GM12878 (cell line): Measurements from ENCODE around the gene C1orf210. TPM values are rescaled to one million over a fixed set of nuclear protein-coding genes. Genes with fewer than 3 reads are reported as not detected.

Source experiments
- ATAC-seq: fragments of 200-7000 bp; cut with Tn5 transposase; 3 replicates; pipeline ENCODE4 v1.9.1; 2020; ENCODE audit warnings: mild to moderate bottlenecking, moderate library complexity
- BruUV-seq: library from RNA; stranded (reverse); fragments of 400-500 nt; replicated peaks from 2 replicates; lab custom pipeline; 2021; lab: Mats Ljungman, UMichigan
- CTCF ChIA-PET: fragments of 300-600 bp; sonication (Branson Sonifier 250); formaldehyde crosslinking; extraction: SDS; loops from one replicate; lab custom pipeline; 2021; ENCODE audit warnings: inconsistent platforms; lab: Yijun Ruan, JAX
- POLR2A ChIA-PET: fragments of 350-600 bp; formaldehyde crosslinking; extraction: SDS; loops from one replicate; lab custom pipeline; 2021; ENCODE audit warnings: inconsistent platforms; lab: Charles Lee
- RAD21 ChIA-PET: fragments of 300-600 bp; sonication (Branson Sonifier 250); formaldehyde crosslinking; loops from one replicate; lab custom pipeline; 2023; ENCODE audit warnings: antibody characterized with exemption; ENCODE audit not compliant: unreplicated experiment; lab: Charles Lee
- SMC1A ChIA-PET: fragments of 300-600 bp; sonication (Branson Sonifier 250); formaldehyde crosslinking; loops from one replicate; lab custom pipeline; 2023; ENCODE audit not compliant: unreplicated experiment, uncharacterized antibody; lab: Charles Lee
- DNase-seq: peaks from one replicate; pipeline ENCODE4 v3.0.0-alpha.2; 2011; ENCODE audit warnings: low read depth, low spot score
- FAIRE-seq: peaks from 3 replicates; lab custom pipeline; 2011; peaks lifted over from hg19 to GRCh38; lab: Jason Lieb, UNC
- H2AFZ ChIP-seq: 2 replicates; pipeline ENCODE4 v1.6.0; 2011; ENCODE audit warnings: low read depth, low read length, control low read depth; ENCODE audit not compliant: control insufficient read depth
- H3K27ac ChIP-seq: 2 replicates; pipeline ENCODE4 v1.5.1; 2011; ENCODE audit warnings: control low read depth; ENCODE audit not compliant: control insufficient read depth, insufficient read depth
- H3K27me3 ChIP-seq, 2 experiments: replicated peaks in 1 of 2; 2 replicates each; pipeline versions ENCODE4 v1.6.0 to v1.6.1; 2011; ENCODE audit warnings: low read length in 1 of 2; ENCODE audit not compliant: control insufficient read depth in 2 of 2, insufficient read depth in 2 of 2
- H3K36me3 ChIP-seq, 2 experiments: 2 replicates each; pipeline ENCODE4 v1.5.1; 2011; ENCODE audit warnings: low read length in 1 of 2; ENCODE audit not compliant: control insufficient read depth in 2 of 2, insufficient read depth in 2 of 2
- H3K4me1 ChIP-seq: 2 replicates; pipeline ENCODE4 v1.6.1; 2011; ENCODE audit warnings: mild to moderate bottlenecking, low read length, moderate library complexity, mixed read lengths; ENCODE audit not compliant: control insufficient read depth, insufficient read depth
- H3K4me2 ChIP-seq: 2 replicates; pipeline ENCODE4 v1.6.0; 2011; ENCODE audit warnings: control low read depth; ENCODE audit not compliant: control insufficient read depth, insufficient read depth
- H3K4me3 ChIP-seq: fragments of 200-600 bp; sonication (generic); 2 replicates; pipeline ENCODE4 v1.5.1; 2016
- H3K79me2 ChIP-seq: 2 replicates; pipeline ENCODE4 v1.6.0; 2011; ENCODE audit warnings: low read length; ENCODE audit not compliant: control insufficient read depth, insufficient read depth
- H3K9ac ChIP-seq: 2 replicates; pipeline ENCODE4 v1.8.0; 2011; ENCODE audit warnings: low read length, control low read depth, mixed read lengths; ENCODE audit not compliant: control insufficient read depth, insufficient read depth
- H3K9me3 ChIP-seq: replicated peaks from 3 replicates; pipeline ENCODE4 v1.5.1; 2011; ENCODE audit warnings: mild to moderate bottlenecking, low read length; ENCODE audit not compliant: control insufficient read depth, insufficient read depth
- H4K20me1 ChIP-seq: 2 replicates; pipeline ENCODE4 v1.6.0; 2011; ENCODE audit not compliant: control insufficient read depth, insufficient read depth
- BACH1 ChIP-seq: fragments of 450-650 bp; IDR thresholded peaks from 2 replicates; pipeline ENCODE4 v1.6.1; 2017; ENCODE audit warnings: mild to moderate bottlenecking, borderline replicate concordance
- BCL11A ChIP-seq: IDR thresholded peaks from 2 replicates; pipeline ENCODE4 v1.6.1; 2011; ENCODE audit warnings: low read depth, low read length
- BMI1 ChIP-seq: fragments of 450-650 bp; IDR thresholded peaks from 2 replicates; pipeline ENCODE4 v1.6.1; 2016; ENCODE audit warnings: mild to moderate bottlenecking, moderate library complexity, borderline replicate concordance
- E2F8 ChIP-seq: fragments of 450-650 bp; IDR thresholded peaks from 2 replicates; pipeline ENCODE4 v1.6.1; 2018; ENCODE audit warnings: mild to moderate bottlenecking, low read depth, moderate library complexity; ENCODE audit not compliant: partially characterized antibody
- JUND ChIP-seq: IDR thresholded peaks from 2 replicates; pipeline ENCODE4 v1.6.1; 2012; ENCODE audit warnings: low read depth, mild to moderate bottlenecking, low read length, improper control_type of control experiment, moderate library complexity
- TCF3 ChIP-seq: IDR thresholded peaks from 2 replicates; pipeline ENCODE4 v1.6.1; 2012; ENCODE audit warnings: low read depth, mild to moderate bottlenecking, low read length, borderline replicate concordance; ENCODE audit not compliant: insufficient read depth
- ZNF217 ChIP-seq: fragments of 450-650 bp; IDR thresholded peaks from 2 replicates; pipeline ENCODE4 v1.6.1; 2017; ENCODE audit warnings: antibody characterized with exemption, mild to moderate bottlenecking
- WGBS: methylation state at CpG from one replicate; pipeline ENCODE4 v1.1.6; 2016; ENCODE audit warnings: low lambda C conversion rate; ENCODE audit not compliant: insufficient replicate concordance, insufficient coverage; ENCODE audit errors: missing lambda C conversion rate; 5-methylcytosine and 5-hydroxymethylcytosine counted together
- in situ Hi-C: fragments of 300-500 bp; cut with MboI; formaldehyde crosslinking; loops from 9 replicates; pipeline ENCODE4 v1.14.3; 2018; ENCODE audit warnings: mixed read lengths
- intact Hi-C: fragments of 100-400 bp; cut with micrococcal nuclease; formaldehyde crosslinking; loops from one replicate; pipeline ENCODE4 v1.14.2; 2022; ENCODE audit not compliant: unreplicated experiment
- polyA plus RNA-seq, 11 experiments: library from polyadenylated mRNA; depleted of rRNA in 4 of 11; unstranded in 6 of 11; stranded (reverse) in 5 of 11; fragments of >200 nt; fragmentation: Nextera tagmentation in 4 of 11; fragmentation: Illumina TruSeq in 1 of 11; extraction: Ambion mirVana in 4 of 11; extraction: Trizol in 1 of 11; gene quantifications; 1 replicate in 1 of 11; 2 replicates in 10 of 11; pipeline versions ENCODE4 v1.2.1 to v1.2.3, GENCODE V29; 2011 to 2016; ENCODE audit warnings: inconsistent platforms in 2 of 11, missing spikeins in 2 of 11, low read depth in 1 of 11
- total RNA-seq, 4 experiments: library from RNA; depleted of rRNA in 3 of 4; stranded (reverse); fragments of >200 nt in 3 of 4; fragmentation: Illumina TruSeq in 1 of 4; extraction: Trizol in 1 of 4; gene quantifications; 2 replicates each; pipeline versions ENCODE4 v1.2.1 to v1.2.3, GENCODE V29; 2013 to 2021
- TF ChIP-seq, protein P1 (sequence below): fragments of 450-650 bp; IDR thresholded peaks from 2 replicates; pipeline ENCODE4 v1.6.1; 2017; ENCODE audit warnings: mild to moderate bottlenecking, moderate library complexity

The C1orf210 gene
- total and polyA plus RNA-seq, 10 of the 15 experiments (the other 5 are each of a cell fraction or from before 2014, with no cell fraction given): 0.07 TPM; not detected in 9

DNA sequence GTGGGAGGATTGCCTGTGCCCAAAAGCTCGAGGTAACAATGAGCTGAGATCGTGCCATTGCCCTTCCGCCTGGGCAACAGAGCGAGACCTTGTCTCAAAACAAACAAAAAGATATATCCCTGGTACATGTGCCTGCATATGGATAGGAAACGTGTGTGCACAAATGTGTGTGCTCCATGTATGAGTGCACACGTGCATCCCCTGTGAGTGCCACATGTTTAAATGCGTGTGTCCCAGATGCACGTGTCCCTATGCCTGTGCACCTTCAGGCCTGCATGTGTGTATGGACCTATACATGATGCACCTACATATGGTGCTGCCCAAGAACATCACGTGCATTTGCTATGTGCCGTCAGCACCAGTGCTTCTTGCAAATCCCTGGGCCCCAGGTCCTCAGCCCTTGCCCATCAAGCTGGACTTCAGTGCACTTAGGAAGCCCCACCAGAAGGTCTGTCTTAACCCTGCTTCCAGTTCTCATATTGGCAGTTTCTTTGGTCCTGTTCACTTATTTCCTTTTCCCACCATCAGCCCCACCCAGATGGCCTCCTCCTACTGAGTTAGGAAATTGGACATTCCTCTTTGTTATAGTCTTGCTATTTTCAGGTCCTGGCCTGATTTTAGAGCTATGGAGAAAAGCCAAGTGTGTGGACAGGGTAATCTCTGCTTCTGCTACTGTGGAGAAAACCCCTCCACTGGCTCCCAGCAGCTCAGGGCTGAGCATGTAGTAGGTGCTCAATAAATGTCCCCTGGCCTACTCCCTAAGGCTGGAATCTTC, 30.8 kb upstream of the C1orf210 start (continued):
- TF ChIP-seq, protein P1, sequence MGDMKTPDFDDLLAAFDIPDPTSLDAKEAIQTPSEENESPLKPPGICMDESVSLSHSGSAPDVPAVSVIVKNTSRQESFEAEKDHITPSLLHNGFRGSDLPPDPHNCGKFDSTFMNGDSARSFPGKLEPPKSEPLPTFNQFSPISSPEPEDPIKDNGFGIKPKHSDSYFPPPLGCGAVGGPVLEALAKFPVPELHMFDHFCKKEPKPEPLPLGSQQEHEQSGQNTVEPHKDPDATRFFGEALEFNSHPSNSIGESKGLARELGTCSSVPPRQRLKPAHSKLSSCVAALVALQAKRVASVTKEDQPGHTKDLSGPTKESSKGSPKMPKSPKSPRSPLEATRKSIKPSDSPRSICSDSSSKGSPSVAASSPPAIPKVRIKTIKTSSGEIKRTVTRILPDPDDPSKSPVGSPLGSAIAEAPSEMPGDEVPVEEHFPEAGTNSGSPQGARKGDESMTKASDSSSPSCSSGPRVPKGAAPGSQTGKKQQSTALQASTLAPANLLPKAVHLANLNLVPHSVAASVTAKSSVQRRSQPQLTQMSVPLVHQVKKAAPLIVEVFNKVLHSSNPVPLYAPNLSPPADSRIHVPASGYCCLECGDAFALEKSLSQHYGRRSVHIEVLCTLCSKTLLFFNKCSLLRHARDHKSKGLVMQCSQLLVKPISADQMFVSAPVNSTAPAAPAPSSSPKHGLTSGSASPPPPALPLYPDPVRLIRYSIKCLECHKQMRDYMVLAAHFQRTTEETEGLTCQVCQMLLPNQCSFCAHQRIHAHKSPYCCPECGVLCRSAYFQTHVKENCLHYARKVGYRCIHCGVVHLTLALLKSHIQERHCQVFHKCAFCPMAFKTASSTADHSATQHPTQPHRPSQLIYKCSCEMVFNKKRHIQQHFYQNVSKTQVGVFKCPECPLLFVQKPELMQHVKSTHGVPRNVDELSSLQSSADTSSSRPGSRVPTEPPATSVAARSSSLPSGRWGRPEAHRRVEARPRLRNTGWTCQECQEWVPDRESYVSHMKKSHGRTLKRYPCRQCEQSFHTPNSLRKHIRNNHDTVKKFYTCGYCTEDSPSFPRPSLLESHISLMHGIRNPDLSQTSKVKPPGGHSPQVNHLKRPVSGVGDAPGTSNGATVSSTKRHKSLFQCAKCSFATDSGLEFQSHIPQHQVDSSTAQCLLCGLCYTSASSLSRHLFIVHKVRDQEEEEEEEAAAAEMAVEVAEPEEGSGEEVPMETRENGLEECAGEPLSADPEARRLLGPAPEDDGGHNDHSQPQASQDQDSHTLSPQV: no peak
- TF ChIP-seq TCF3: no peak
- TF ChIP-seq, all 136 proteins: peak for 0

- CTCF ChIA-PET: interaction anchor here (1.4 kb wide), 2 partner anchors 26 to 77 kb away, joined by 3 to 4 read pairs; no protein-coding TSS in a partner anchor
- TF ChIP-seq JUND: no peak
- TF ChIP-seq, protein P1: no peak
- no peak for TF ChIP-seq BCL11A
- no peak for TF ChIP-seq BMI1
- no peak for TF ChIP-seq E2F8
- TF ChIP-seq ZNF217: no peak
- TF ChIP-seq BACH1: no peak
- TF ChIP-seq, all 136 proteins: peak for 0
These were observed 30.1 kb upstream of the C1orf210 start for GRCh38 chr1:43315481-43315880.

More at GRCh38 chr1:43315481-43315880, 30.1 kb upstream of the C1orf210 start:
- RAD21 ChIA-PET: no interaction called here
- H3K4me3 ChIP-seq: no peak overlapping the region
- H3K27ac ChIP-seq: no peak overlapping the region
- no peaks in the 10 kb centered on the region for H3K36me3 ChIP-seq
- no peak for FAIRE-seq
- no peak for ATAC-seq
- no peak for DNase-seq
- in situ Hi-C loops: no loop called here
- no peaks in the 10 kb centered on the region for H3K4me1 ChIP-seq
- POLR2A ChIA-PET: no interaction called here
- H3K9ac ChIP-seq: no peak overlapping the region
- H3K79me2 ChIP-seq: no peaks in the 10 kb centered on the region
- H3K9me3 ChIP-seq: no peaks in the 10 kb centered on the region
- H4K20me1 ChIP-seq: no peaks in the 10 kb centered on the region
- intact Hi-C loops: no loop called here
- BruUV-seq: no TSS peak
- H2AFZ ChIP-seq: no peak overlapping the region
- SMC1A ChIA-PET: interaction anchor here (0.8 to 1.5 kb wide), 2 partner anchors 15 to 20 kb away, joined by 3 to 5 read pairs; no protein-coding TSS in a partner anchor
- 0% methylated on average over 3 of the region's 3 CpGs for WGBS
- H3K4me2 ChIP-seq: no peak overlapping the region
- H3K27me3 ChIP-seq: no peaks in the 10 kb centered on the region
